ENCODE measurements around the gene MRPL53.

The MRPL53 gene

DNA sequence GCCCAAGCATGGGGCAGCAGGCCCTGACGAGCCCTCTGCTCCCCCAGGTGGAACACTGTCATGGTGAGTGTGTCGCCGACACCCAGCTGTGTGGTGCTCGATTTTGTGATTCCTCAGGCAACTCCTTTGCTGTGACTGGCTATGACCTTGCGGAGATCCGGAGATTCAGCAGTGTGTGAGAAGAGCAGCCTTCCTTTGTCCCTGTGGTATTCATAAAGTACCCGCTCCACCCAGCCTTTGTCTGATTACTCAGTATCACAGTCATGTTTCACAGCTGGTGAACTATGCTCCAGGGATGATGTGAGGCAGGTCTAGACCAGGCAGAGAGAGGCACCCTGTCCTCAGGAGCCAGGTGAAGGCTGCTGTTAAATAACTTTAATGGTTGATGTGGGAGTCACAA, 47.0 kb downstream of the MRPL53 start:
- TF ChIP-seq TAF1 (IDR thresholded peaks at IDR 0.05; ENCODE audit: borderline replicate concordance, insufficient read depth, low read length) (no peak), SIN3A (IDR thresholded peaks at IDR 0.05; ENCODE audit: borderline replicate concordance, insufficient read depth, low read length) (no peak), POLR2AphosphoS5 (IDR thresholded peaks at IDR 0.05; ENCODE audit: low read depth, low read length) (no peak), FOXP2 (optimal IDR thresholded peaks at IDR 0.05; ENCODE audit: borderline replicate concordance, extremely low read depth, extremely low read length, insufficient read depth) (no peak)
- TF ChIP-seq, protein P1, sequence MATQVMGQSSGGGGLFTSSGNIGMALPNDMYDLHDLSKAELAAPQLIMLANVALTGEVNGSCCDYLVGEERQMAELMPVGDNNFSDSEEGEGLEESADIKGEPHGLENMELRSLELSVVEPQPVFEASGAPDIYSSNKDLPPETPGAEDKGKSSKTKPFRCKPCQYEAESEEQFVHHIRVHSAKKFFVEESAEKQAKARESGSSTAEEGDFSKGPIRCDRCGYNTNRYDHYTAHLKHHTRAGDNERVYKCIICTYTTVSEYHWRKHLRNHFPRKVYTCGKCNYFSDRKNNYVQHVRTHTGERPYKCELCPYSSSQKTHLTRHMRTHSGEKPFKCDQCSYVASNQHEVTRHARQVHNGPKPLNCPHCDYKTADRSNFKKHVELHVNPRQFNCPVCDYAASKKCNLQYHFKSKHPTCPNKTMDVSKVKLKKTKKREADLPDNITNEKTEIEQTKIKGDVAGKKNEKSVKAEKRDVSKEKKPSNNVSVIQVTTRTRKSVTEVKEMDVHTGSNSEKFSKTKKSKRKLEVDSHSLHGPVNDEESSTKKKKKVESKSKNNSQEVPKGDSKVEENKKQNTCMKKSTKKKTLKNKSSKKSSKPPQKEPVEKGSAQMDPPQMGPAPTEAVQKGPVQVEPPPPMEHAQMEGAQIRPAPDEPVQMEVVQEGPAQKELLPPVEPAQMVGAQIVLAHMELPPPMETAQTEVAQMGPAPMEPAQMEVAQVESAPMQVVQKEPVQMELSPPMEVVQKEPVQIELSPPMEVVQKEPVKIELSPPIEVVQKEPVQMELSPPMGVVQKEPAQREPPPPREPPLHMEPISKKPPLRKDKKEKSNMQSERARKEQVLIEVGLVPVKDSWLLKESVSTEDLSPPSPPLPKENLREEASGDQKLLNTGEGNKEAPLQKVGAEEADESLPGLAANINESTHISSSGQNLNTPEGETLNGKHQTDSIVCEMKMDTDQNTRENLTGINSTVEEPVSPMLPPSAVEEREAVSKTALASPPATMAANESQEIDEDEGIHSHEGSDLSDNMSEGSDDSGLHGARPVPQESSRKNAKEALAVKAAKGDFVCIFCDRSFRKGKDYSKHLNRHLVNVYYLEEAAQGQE (IDR thresholded peaks at IDR 0.05; ENCODE audit: insufficient read depth in 1 of 2, low read depth in 2 of 2, low read length in 2 of 2) = no peak

GRCh38 chr2:74424995-74425406, 47.5 kb downstream of the MRPL53 start:
- TF ChIP-seq POLR2AphosphoS5 (IDR thresholded peaks at IDR 0.05; ENCODE audit: low read depth, low read length) (no peak), FOXP2 (optimal IDR thresholded peaks at IDR 0.05; ENCODE audit: borderline replicate concordance, extremely low read depth, extremely low read length, insufficient read depth) (no peak)

DNA sequence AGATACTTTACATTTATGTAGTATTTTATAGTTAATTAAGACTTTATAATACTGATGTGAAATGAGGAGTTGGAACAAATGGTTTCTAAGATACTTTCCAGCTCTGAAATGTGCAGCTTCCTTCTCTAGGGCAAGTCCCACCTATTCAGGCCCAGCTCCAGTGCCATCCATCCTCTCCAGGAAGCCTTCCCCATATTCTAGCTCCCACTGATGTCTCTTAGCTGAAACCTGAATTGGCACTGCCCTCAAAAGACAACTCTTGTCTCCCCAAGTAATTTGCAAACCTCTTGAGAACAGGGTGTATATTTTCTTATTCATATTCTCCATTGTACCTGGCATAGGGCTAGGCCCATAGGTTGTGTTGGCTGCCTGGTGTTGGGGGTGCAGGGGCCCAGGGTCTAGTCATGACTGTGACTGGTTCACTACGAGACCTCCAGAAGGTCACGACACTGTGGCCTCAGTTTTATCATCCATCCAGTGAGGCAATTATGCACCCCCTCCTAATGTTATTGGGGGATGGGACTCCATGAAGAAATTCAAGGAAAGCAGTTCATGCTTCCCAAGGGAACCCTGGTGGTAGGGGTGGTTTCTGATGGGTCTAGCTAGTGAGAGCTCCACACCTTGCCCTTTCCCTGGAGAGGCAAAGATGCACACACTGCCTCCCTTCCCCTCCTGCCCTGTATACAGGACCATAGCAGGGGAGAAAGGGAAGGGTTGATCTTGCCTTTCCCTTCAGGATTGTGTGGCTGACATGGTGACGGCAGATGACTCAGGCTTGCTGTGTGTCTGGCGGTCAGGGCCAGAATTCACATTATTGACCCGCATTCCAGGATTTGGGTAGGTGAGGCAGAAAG, 48.1 kb downstream of the MRPL53 start:
- TF ChIP-seq, protein P1 (IDR thresholded peaks at IDR 0.05; ENCODE audit: insufficient read depth in 1 of 2, low read depth in 2 of 2, low read length in 2 of 2) = no peak
- TF ChIP-seq SIN3A (IDR thresholded peaks at IDR 0.05; ENCODE audit: borderline replicate concordance, insufficient read depth, low read length) (no peak), FOXP2 (optimal IDR thresholded peaks at IDR 0.05; ENCODE audit: borderline replicate concordance, extremely low read depth, extremely low read length, insufficient read depth) (no peak), TAF1 (IDR thresholded peaks at IDR 0.05; ENCODE audit: borderline replicate concordance, insufficient read depth, low read length) (no peak), POLR2AphosphoS5 (IDR thresholded peaks at IDR 0.05; ENCODE audit: low read depth, low read length) (no peak; the same call in 1 of the 2 replicates)

GRCh38 chr2:74423231-74424095, 49.0 kb downstream of the MRPL53 start:
- peak; percentile 49; the same call in 1 of the 2 replicates for TF ChIP-seq POLR2AphosphoS5 (IDR thresholded peaks at IDR 0.05; ENCODE audit: low read depth, low read length)
- TF ChIP-seq FOXP2 (optimal IDR thresholded peaks at IDR 0.05; ENCODE audit: borderline replicate concordance, extremely low read depth, extremely low read length, insufficient read depth) = no peak
